Measurements from ENCODE around the gene LRRC25.

Gene LRRC25

DNA sequence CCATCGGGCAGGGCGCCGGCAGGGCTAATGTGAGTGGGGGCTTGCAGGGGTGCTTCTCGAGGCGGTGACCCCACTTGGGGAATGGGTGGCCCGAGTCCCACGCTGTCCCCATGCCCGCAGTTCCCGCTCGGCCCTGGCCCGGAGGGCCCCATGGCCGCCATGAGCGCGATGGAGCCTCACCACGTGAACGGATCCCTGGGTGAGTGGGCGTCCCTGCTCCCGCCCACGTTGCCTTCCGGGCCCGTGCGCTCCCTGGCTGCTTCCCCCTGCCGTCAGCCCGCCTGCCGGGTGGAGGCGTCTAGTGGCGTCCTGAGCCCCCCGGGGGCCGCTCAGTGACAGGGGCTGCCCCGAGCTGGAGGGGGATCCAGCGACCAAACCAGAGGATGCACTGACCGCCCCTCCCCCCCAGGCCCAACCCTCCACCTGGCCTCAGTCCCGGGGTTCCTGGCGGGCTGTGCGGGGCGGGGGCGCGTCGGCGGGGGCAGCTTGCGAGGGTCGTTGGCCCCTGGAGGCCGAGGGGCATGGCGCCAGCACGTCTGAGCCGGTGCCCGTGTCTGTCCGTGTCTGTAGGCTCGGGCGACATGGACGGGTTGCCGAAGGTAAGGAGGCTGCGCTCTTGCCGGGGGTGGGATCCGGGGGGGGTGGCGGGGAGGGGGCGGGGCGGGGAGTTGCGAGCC is 35.7 kb upstream of the LRRC25 start:
- Histone ChIP-seq H4K20me1 (ENCODE audit: insufficient read depth, low read length) (peaks cover 9% of the 10 kb centered on the region; the same call in 1 of the 2 replicates), H3K36me3 (replicated peaks; ENCODE audit: low read depth, low read length) (peaks cover 11% of the 10 kb centered on the region), H3K27ac (ENCODE audit: low read length) (peak overlapping the region; percentile 66), H3K9ac (ENCODE audit: low read length) (peak overlapping the region; percentile 80), H3K79me2 (ENCODE audit: low read length) (peaks cover 2% of the 10 kb centered on the region; the same call in 1 of the 2 replicates), H3K4me2 (ENCODE audit: low read length) (peak overlapping the region; percentile 97), H3K4me1 (ENCODE audit: low read length) (peaks cover 32% of the 10 kb centered on the region), H3K4me3 (ENCODE audit: low read length) (peak overlapping the region; percentile 77), H3K9me3 (ENCODE audit: insufficient read depth, low read length) (no peaks in the 10 kb centered on the region), H3K27me3 (ENCODE audit: low read depth, low read length) (no peaks in the 10 kb centered on the region), H2AFZ (ENCODE audit: low read depth, low read length) (no peak overlapping the region; the same call in 1 of the 2 replicates)
- TF ChIP-seq, protein P1, sequence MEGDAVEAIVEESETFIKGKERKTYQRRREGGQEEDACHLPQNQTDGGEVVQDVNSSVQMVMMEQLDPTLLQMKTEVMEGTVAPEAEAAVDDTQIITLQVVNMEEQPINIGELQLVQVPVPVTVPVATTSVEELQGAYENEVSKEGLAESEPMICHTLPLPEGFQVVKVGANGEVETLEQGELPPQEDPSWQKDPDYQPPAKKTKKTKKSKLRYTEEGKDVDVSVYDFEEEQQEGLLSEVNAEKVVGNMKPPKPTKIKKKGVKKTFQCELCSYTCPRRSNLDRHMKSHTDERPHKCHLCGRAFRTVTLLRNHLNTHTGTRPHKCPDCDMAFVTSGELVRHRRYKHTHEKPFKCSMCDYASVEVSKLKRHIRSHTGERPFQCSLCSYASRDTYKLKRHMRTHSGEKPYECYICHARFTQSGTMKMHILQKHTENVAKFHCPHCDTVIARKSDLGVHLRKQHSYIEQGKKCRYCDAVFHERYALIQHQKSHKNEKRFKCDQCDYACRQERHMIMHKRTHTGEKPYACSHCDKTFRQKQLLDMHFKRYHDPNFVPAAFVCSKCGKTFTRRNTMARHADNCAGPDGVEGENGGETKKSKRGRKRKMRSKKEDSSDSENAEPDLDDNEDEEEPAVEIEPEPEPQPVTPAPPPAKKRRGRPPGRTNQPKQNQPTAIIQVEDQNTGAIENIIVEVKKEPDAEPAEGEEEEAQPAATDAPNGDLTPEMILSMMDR (IDR thresholded peaks at IDR 0.05; ENCODE audit: low read depth, low read length): no peak
- TF ChIP-seq EZH2phosphoT487 (IDR thresholded peaks at IDR 0.05; ENCODE audit: low read depth): no peak

DNA sequence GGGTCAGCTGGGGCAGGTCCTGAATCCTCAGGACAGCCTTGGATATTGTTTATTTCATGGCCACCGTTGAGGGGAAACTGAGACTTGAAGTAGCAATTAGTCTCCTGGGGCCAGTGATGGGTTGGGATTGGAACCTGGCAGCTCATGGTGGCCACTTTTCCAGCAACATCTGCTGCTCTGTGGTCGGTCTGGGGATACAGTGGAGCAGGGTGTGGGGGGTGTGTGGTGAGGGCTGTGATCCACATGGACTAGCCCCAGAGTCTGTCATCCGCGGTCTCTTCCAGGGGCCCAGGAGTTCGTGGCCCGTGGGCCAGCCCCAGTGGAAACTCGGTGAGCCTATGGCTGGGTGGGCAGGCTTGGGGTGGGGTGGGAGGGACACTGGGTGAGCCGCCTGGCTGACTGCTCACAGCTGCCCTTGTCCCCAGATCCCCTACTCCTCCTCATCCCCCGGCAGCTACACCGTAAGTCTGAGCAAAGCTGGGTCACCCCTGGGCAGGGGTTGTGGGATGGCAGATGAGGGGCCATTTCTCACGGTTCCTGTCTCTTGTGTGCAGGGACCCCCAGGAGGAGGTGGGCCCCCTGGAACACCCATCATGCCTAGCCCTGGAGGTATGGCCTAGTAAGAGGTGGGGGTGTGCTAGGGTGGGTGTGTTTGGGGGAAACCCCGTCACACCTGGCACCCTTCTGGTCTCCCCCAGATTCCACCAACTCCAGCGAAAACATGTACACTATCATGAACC is 35.0 kb upstream of the LRRC25 start:
- peak overlapping the region; percentile 97 for H3K4me2 ChIP-seq (ENCODE audit: low read length)

DNA sequence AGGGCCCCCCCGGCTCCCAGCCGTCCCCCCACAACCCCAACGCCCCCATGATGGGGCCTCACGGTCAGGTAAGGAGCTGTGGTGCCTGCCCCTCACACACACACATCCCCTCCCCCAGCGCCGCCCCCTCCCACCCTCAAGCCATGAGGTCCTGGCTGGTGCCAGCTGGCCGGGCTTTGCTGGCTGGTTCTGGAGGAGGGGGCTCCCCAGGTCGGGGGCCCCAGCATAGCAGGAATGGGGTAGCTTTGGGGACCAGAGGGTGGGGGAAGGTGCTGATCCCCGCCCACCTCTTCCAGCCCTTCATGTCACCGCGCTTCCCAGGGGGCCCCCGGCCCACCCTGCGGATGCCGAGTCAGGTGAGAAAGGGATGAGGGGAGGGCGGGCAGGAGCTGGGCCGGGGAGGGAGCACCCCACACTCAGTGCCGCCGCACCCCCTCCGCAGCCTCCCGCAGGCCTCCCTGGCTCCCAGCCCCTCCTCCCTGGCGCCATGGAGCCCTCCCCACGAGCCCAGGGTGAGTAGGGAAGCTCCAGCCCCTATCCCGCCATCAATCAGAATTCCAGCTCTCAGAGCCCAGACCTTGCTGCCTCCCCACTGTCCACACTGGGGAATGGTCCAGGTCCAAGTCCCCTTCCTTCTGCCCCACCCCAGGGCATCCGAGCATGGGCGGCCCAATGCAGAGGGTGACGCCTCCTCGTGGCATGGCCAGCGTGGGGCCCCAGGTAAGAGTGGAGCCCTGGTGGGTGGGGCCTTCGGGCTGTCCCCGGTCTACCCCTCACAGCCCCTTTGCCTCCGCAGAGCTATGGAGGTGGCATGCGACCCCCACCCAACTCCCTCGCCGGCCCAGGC is 34.2 kb upstream of the LRRC25 start:
- H3K36me3 ChIP-seq (replicated peaks; ENCODE audit: low read depth, low read length): peaks cover 11% of the 10 kb centered on the region
- peak overlapping the region; percentile 77 for H3K4me3 ChIP-seq (ENCODE audit: low read length)
- peak overlapping the region; percentile 97 for H3K4me2 ChIP-seq (ENCODE audit: low read length)
- no peak overlapping the region for H3K27ac ChIP-seq (ENCODE audit: low read length)
- no peak overlapping the region for H2AFZ ChIP-seq (ENCODE audit: low read depth, low read length)
- TF ChIP-seq EZH2phosphoT487 (IDR thresholded peaks at IDR 0.05; ENCODE audit: low read depth): no peak
- TF ChIP-seq, protein P1 (IDR thresholded peaks at IDR 0.05; ENCODE audit: low read depth, low read length): no peak
- no peaks in the 10 kb centered on the region for H3K9me3 ChIP-seq (ENCODE audit: insufficient read depth, low read length)
- H3K9ac ChIP-seq (ENCODE audit: low read length): no peak overlapping the region
- peaks cover 20% of the 10 kb centered on the region for H4K20me1 ChIP-seq (ENCODE audit: insufficient read depth, low read length)
- peaks cover 2% of the 10 kb centered on the region; the same call in 1 of the 2 replicates for H3K79me2 ChIP-seq (ENCODE audit: low read length)
- H3K4me1 ChIP-seq (ENCODE audit: low read length): peaks cover 32% of the 10 kb centered on the region
- no peaks in the 10 kb centered on the region for H3K27me3 ChIP-seq (ENCODE audit: low read depth, low read length)

More for the DNA sequence above, 35.0 kb upstream of the LRRC25 start:
- Histone ChIP-seq H2AFZ (ENCODE audit: low read depth, low read length) (no peak overlapping the region; the same call in 1 of the 2 replicates), H3K36me3 (replicated peaks; ENCODE audit: low read depth, low read length) (peaks cover 11% of the 10 kb centered on the region), H3K27ac (ENCODE audit: low read length) (peak overlapping the region; percentile 66), H3K4me1 (ENCODE audit: low read length) (peaks cover 32% of the 10 kb centered on the region), H3K79me2 (ENCODE audit: low read length) (peaks cover 2% of the 10 kb centered on the region; the same call in 1 of the 2 replicates), H4K20me1 (ENCODE audit: insufficient read depth, low read length) (peaks cover 11% of the 10 kb centered on the region; the same call in 1 of the 2 replicates), H3K9ac (ENCODE audit: low read length) (peak overlapping the region; percentile 80), H3K27me3 (ENCODE audit: low read depth, low read length) (no peaks in the 10 kb centered on the region), H3K9me3 (ENCODE audit: insufficient read depth, low read length) (no peaks in the 10 kb centered on the region), H3K4me3 (ENCODE audit: low read length) (peak overlapping the region; percentile 77)
- TF ChIP-seq EZH2phosphoT487 (IDR thresholded peaks at IDR 0.05; ENCODE audit: low read depth): no peak
- TF ChIP-seq, protein P1 (IDR thresholded peaks at IDR 0.05; ENCODE audit: low read depth, low read length): no peak

All from OCI-LY3 (cell line).